Measurements from ENCODE around the gene GGT5.

GRCh38 chr22:24271386-24271854 lies 26.5 kb upstream of the GGT5 start:
- TF ChIP-seq CTCF (IDR thresholded peaks at IDR 0.05), result no peak
- TF ChIP-seq POLR2A (IDR thresholded peaks at IDR 0.05), result no peak
